Fibroblast of skin of scalp (primary cell): Measurements from ENCODE around the gene WRAP53. TPM values are rescaled to one million over a fixed set of nuclear protein-coding genes. Genes with fewer than 3 reads are reported as not detected.
"Not testable (repeated sequence)": the region's sequence is repeated elsewhere in the genome, so short reads cannot be mapped to it uniquely, and the experiment has no call there.

Experiments used
- DNase-seq: peaks from one replicate; pipeline ENCODE4 v3.0.0-alpha.2; 2013
- polyA plus RNA-seq, 2 experiments: library from polyadenylated mRNA; unstranded; fragments of 120-200 nt; gene quantifications; one replicate each; pipeline ENCODE4 v1.2.1, GENCODE V29; 2013; ENCODE audit not compliant: insufficient read length in 2 of 2

The WRAP53 gene
- 9.2 TPM for polyA plus RNA-seq (2013, experiment 1 of 2; ENCODE audit: insufficient read length)
- polyA plus RNA-seq (2013, experiment 2 of 2; ENCODE audit: insufficient read length), result 9.7 TPM

DNA sequence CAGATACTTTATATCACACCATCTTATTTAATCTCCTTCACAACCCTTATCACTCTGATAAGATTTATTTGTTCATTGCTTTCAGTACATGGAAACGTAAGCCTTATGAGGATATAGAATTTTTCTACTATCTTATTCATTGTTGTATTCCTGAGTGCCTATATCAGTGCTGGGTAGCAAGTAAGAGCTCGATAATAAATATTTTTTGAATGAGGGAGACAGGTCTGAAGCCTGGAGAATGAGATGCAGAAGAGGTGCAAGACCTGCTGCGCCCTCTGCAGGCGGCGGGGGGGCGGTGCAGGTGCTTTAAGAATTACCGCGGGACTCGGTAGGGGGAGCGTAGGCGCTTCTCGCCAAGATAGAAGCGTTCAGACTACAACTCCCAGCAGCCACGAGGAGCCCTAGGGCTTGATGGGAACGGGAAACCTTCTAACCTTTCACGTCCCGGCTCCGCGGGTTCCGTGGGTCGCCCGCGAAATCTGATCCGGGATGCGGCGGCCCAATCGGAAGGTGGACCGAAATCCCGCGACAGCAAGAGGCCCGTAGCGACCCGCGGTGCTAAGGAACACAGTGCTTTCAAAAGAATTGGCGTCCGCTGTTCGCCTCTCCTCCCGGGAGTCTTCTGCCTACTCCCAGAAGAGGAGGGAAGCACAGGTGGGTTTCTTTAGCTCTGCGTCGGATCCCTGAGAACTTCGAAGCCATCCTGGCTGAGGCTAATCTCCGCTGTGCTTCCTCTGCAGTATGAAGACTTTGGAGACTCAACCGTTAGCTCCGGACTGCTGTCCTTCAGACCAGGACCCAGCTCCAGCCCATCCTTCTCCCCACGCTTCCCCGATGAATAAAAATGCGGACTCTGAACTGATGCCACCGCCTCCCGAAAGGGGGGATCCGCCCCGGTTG is at the start of gene WRAP53:
Gene WRAP53 (plus strand): TSS at position 570 of the 900 bp plus-strand sequence. CDS start 172 bp downstream, at position 742.
- DNase-seq, result peak; percentile 99

GRCh38 chr17:7640783-7641182 is 47.5 kb upstream of the WRAP53 start:
- DNase-seq, result no peak

DNA sequence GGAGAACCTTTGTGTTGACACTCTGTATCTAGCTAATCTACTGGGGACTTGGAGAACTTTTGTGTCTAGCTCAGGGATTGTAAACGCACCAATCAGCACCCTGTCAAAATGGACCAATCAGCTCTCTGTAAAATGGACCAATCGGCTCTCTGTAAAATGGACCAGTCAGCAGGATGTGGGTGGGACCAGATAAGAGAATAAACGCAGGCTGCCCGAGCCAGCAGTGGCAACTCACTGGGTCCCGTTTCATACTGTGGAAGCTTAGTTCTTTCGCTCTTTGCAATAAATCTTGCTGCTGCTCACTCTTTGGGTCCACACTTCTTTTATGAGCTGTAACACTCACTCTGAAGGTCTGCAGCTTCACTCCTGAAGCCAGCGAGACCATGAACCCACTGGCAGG is 46.6 kb upstream of the WRAP53 start:
- DNase-seq, result not testable (repeated sequence)

DNA sequence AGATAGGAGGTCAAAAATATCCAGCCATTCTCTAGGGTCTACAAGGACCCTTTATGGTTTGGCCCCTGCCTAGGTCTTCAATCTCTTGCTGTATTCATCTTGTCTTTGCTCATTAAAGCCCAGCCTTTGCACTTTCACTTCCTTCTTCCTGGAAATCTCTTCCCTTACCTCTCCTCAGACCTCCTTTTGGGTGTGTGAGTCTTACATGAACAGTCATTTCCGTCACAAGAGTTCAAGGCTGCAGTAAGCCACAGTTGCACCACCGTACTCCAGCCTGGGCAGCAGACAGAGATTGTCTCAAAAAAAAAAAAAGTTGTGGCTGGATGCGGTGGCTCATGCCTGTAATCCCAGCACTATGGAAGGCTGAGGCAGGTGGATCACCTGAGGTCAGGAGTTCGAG is 43.5 kb upstream of the WRAP53 start:
- no peak for DNase-seq

DNA sequence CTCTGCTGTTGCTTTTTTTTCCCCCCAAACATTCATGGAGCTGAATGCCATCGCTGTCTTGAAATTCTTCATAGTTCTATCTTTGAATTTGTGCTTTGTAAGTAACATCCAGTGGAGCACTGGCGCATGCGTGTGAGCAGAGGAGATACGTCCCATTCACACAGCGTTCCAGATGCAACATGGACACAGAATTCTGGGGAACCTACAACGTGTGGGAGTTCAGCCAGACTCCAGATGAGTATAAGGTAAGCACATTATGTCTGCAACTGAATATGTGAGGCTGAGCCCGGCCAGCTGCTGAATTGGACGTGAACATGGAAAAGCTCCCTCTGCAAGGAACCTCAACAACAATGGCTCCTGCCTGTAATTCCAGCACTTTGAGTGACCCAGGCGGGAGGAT is 41.8 kb upstream of the WRAP53 start:
- DNase-seq, result no peak

GRCh38 chr17:7647018-7647417 is 41.3 kb upstream of the WRAP53 start:
- DNase-seq, result no peak

GRCh38 chr17:7650509-7651096 is 37.7 kb upstream of the WRAP53 start, which contains the start of gene ATP1B2:
Gene ATP1B2 (plus strand): TSS chr17:7650926. CDS start chr17:7651519, 593 bp downstream.
- no peak for DNase-seq

DNA sequence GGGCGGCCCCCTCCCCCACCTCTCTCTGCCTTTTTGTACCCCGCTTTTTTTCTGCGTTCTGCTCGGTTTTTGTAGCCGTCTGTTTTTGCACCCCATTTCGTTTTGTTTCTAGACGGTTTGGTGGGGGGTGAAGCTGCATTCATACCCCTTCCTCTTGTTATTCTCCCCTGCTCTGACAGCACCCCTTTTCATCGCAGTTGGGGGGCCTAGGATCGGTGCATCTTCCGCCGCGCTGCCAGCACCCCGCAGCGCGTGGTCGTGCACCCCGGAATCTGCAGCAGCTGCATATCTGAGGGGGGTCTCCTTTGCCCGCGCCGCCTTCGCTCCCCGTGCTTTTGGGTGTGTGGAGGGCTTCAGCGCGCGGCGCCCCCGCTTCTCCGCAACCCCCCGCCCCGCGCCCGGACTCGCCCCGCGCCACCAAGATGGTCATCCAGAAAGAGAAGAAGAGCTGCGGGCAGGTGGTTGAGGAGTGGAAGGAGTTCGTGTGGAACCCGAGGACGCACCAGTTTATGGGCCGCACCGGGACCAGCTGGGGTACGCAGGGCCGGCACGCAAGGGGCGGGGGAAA is 37.1 kb upstream of the WRAP53 start:
- no peak for DNase-seq

GRCh38 chr17:7651665-7652387 is 36.5 kb upstream of the WRAP53 start:
- DNase-seq, result no peak

- DNase-seq, result no peak
Observed at GRCh38 chr17:7652388-7653356, 35.6 kb upstream of the WRAP53 start.

DNA sequence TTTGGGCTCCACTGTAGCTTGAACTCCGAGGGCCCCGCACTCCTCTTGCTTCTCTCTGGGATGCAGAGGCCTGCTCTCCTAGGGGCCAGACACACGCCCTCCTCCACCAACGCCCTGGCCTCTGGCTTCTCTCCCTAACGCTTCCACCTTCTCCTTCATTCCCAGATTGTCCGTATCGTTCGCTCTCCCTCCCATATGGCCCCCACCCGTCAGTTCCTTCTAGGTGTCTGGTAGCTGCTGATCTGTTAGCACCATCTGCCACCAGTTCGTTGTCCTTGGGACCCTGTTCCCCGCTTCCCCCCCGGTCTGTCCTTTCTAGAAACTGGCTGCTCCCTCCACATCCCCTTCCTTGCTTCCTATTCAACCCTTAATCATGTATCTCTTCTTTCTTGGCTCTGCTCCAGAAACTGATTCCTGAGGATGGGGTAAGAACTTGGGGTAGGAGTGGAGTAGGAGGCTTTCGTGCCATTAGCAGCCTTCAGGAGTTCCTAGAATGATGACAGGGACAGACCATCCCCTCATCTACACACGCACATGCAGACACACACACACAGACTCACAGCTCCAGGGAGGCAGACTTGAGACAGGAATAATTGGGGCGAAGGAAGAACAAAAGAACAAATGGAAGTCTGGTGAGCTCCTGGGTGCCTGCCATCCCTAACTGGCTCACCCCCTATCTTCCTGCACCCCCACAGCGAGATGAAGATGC is 33.3 kb upstream of the WRAP53 start:
- DNase-seq, result peak; percentile 56

DNA sequence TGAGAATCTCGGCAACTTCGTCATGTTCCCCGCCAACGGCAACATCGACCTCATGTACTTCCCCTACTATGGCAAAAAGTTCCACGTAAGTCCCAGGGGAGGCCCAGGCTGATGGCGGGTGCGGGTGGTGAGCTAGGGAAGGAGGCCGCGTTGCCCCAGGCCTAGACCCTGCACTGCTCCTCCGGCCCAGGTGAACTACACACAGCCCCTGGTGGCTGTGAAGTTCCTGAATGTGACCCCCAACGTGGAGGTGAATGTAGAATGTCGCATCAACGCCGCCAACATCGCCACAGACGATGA is 32.8 kb upstream of the WRAP53 start:
- DNase-seq, result no peak

DNA sequence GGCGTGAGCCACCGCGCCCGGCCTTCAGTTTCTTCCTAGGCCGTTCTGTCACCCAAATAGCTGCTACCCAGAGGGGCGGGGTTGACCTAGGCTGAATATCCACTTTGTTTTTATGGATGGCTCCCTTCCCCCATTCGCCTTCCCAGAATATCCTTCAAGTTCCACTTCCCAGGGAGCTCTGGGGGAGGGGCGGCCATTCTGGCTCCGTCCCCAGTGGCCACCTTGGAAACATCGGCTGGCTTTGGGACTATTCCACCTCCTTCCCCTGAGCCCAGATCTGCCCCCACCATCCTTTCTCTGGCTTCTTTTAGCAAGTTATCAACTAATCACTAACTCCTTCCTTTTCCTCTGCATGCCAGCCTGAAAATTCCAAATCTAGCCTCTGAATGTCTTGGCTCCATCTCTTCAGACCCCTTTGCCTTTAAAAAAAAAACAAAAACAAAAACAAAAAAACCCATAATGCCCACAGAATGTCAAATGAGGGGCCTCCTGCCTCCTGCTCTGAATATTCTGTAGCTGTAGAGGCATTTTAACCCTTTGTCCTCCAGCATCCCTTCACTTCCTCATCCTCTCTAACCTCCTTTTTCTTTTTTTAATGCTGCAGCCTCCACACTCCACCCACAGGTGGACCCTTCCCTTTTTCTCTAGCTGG is 31.2 kb upstream of the WRAP53 start:
- no peak for DNase-seq

GRCh38 chr17:7667656-7668406 is 20.4 kb upstream of the WRAP53 start:
- no peak for DNase-seq

DNA sequence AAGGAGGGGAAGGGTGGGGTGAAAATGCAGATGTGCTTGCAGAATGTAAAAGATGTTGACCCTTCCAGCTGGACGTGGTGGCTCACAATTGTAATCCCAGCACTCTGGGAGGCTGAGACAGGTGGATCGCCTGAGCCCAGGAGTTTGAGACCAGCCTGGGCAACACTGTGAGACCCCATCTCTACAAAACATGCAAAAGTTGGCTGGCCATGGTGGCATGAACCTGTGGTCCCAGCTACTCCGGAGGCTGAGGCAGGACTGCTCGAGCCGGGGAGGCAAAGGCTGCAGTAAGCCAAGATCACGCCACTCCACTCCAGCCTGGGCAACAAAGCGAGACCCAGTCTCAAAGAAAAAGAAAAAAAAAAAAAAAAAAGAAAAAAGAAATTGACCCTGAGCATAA is 19.8 kb upstream of the WRAP53 start:
- DNase-seq, result no peak

DNA sequence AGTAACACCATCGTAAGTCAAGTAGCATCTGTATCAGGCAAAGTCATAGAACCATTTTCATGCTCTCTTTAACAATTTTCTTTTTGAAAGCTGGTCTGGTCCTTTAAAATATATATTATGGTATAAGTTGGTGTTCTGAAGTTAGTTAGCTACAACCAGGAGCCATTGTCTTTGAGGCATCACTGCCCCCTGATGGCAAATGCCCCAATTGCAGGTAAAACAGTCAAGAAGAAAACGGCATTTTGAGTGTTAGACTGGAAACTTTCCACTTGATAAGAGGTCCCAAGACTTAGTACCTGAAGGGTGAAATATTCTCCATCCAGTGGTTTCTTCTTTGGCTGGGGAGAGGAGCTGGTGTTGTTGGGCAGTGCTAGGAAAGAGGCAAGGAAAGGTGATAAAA is 15.0 kb upstream of the WRAP53 start:
- no peak for DNase-seq

- DNase-seq, result no peak
Observed at GRCh38 chr17:7674934-7675333, 13.3 kb upstream of the WRAP53 start.

DNA sequence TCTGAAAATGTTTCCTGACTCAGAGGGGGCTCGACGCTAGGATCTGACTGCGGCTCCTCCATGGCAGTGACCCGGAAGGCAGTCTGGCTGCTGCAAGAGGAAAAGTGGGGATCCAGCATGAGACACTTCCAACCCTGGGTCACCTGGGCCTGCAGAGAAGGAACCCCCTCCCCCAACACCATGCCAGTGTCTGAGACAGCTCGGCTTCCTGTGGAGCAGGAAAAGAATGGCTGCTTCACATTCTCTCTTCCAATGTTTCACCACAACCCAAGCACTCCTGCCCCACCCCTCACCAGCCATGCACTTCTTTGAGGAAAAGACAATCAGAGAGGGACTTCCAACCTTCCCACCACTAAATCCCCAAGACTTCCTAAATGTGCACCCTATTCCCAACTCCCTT is 11.7 kb upstream of the WRAP53 start:
- DNase-seq, result no peak

GRCh38 chr17:7677388-7678067 is 10.7 kb upstream of the WRAP53 start:
- no peak for DNase-seq
